ENCODE data around the gene ACVR1.
A peak's percentile ranks its signal among the peaks of the same experiment; 100 is the strongest.

ACVR1 gene

GRCh38 chr2:157800838-157801495 lies 75.2 kb downstream of the ACVR1 start:
- DNase-seq (ENCODE audit: low spot score): no peak
- Mint-ChIP-seq H3K4me1 (ENCODE audit: low read depth) (peaks cover 11% of the 10 kb centered on the region), H3K27me3 (ENCODE audit: low read depth) (no peaks in the 10 kb centered on the region), H3K9me3 (no peaks in the 10 kb centered on the region), H3K4me3 (no peak overlapping the region), H3K27ac (no peak overlapping the region), H3K36me3 (ENCODE audit: low read depth) (peaks cover 20% of the 10 kb centered on the region)

- H3K27me3 Mint-ChIP-seq (ENCODE audit: low read depth): no peaks in the 10 kb centered on the region
- DNase-seq (ENCODE audit: low spot score): no peak
- H3K4me3 Mint-ChIP-seq: no peak overlapping the region
- no peaks in the 10 kb centered on the region for H3K9me3 Mint-ChIP-seq
- H3K4me1 Mint-ChIP-seq (ENCODE audit: low read depth): peaks cover 15% of the 10 kb centered on the region
- H3K27ac Mint-ChIP-seq: no peak overlapping the region
- peaks cover 20% of the 10 kb centered on the region for H3K36me3 Mint-ChIP-seq (ENCODE audit: low read depth)
Observed at GRCh38 chr2:157793053-157793612, 83.0 kb downstream of the ACVR1 start.

- no peak overlapping the region for H3K27ac Mint-ChIP-seq
- H3K4me1 Mint-ChIP-seq (ENCODE audit: low read depth): peaks cover 17% of the 10 kb centered on the region
- no peak for DNase-seq (ENCODE audit: low spot score)
- H3K36me3 Mint-ChIP-seq (ENCODE audit: low read depth): peaks cover 15% of the 10 kb centered on the region
- no peak overlapping the region for H3K4me3 Mint-ChIP-seq
- no peaks in the 10 kb centered on the region for H3K9me3 Mint-ChIP-seq
- H3K27me3 Mint-ChIP-seq (ENCODE audit: low read depth): no peaks in the 10 kb centered on the region
Observed at GRCh38 chr2:157792335-157793052, 83.6 kb downstream of the ACVR1 start.

- no peak for DNase-seq (ENCODE audit: low spot score)
- peaks cover 14% of the 10 kb centered on the region for H3K36me3 Mint-ChIP-seq (ENCODE audit: low read depth)
- H3K9me3 Mint-ChIP-seq: no peaks in the 10 kb centered on the region
- no peak overlapping the region for H3K4me3 Mint-ChIP-seq
- H3K4me1 Mint-ChIP-seq (ENCODE audit: low read depth): peaks cover 19% of the 10 kb centered on the region
- H3K27ac Mint-ChIP-seq: no peak overlapping the region
- no peaks in the 10 kb centered on the region for H3K27me3 Mint-ChIP-seq (ENCODE audit: low read depth)
Observed at GRCh38 chr2:157790780-157791179, 85.3 kb downstream of the ACVR1 start.

GRCh38 chr2:157789933-157790511 lies 86.1 kb downstream of the ACVR1 start:
- Mint-ChIP-seq H3K9me3 (no peaks in the 10 kb centered on the region), H3K27me3 (ENCODE audit: low read depth) (no peaks in the 10 kb centered on the region), H3K27ac (no peak overlapping the region), H3K4me1 (ENCODE audit: low read depth) (peaks cover 22% of the 10 kb centered on the region), H3K36me3 (ENCODE audit: low read depth) (peaks cover 13% of the 10 kb centered on the region), H3K4me3 (no peak overlapping the region)
- DNase-seq (ENCODE audit: low spot score): no peak

- peaks cover 14% of the 10 kb centered on the region for H3K36me3 Mint-ChIP-seq (ENCODE audit: low read depth)
- no peak overlapping the region for H3K4me3 Mint-ChIP-seq
- no peaks in the 10 kb centered on the region for H3K27me3 Mint-ChIP-seq (ENCODE audit: low read depth)
- no peak for DNase-seq (ENCODE audit: low spot score)
- no peaks in the 10 kb centered on the region for H3K9me3 Mint-ChIP-seq
- peaks cover 29% of the 10 kb centered on the region for H3K4me1 Mint-ChIP-seq (ENCODE audit: low read depth)
- H3K27ac Mint-ChIP-seq: no peak overlapping the region
Observed at GRCh38 chr2:157789256-157789655, 86.9 kb downstream of the ACVR1 start.

- no peaks in the 10 kb centered on the region for H3K27me3 Mint-ChIP-seq (ENCODE audit: low read depth)
- DNase-seq (ENCODE audit: low spot score): no peak
- H3K36me3 Mint-ChIP-seq (ENCODE audit: low read depth): peaks cover 14% of the 10 kb centered on the region
- H3K9me3 Mint-ChIP-seq: no peaks in the 10 kb centered on the region
- H3K4me3 Mint-ChIP-seq: no peak overlapping the region
- peaks cover 37% of the 10 kb centered on the region for H3K4me1 Mint-ChIP-seq (ENCODE audit: low read depth)
- H3K27ac Mint-ChIP-seq: no peak overlapping the region
Observed at GRCh38 chr2:157788201-157788600, 87.9 kb downstream of the ACVR1 start.

GRCh38 chr2:157787364-157787938 lies 88.7 kb downstream of the ACVR1 start:
- no peak overlapping the region for H3K4me3 Mint-ChIP-seq
- H3K9me3 Mint-ChIP-seq: no peaks in the 10 kb centered on the region
- peaks cover 9% of the 10 kb centered on the region for H3K36me3 Mint-ChIP-seq (ENCODE audit: low read depth)
- peaks cover 40% of the 10 kb centered on the region for H3K4me1 Mint-ChIP-seq (ENCODE audit: low read depth)
- no peaks in the 10 kb centered on the region for H3K27me3 Mint-ChIP-seq (ENCODE audit: low read depth)
- no peak overlapping the region for H3K27ac Mint-ChIP-seq
- DNase-seq (ENCODE audit: low spot score): no peak

- H3K36me3 Mint-ChIP-seq (ENCODE audit: low read depth): peaks cover 9% of the 10 kb centered on the region
- no peaks in the 10 kb centered on the region for H3K27me3 Mint-ChIP-seq (ENCODE audit: low read depth)
- H3K4me3 Mint-ChIP-seq: no peak overlapping the region
- no peak for DNase-seq (ENCODE audit: low spot score)
- no peak overlapping the region for H3K27ac Mint-ChIP-seq
- no peaks in the 10 kb centered on the region for H3K9me3 Mint-ChIP-seq
- H3K4me1 Mint-ChIP-seq (ENCODE audit: low read depth): peaks cover 46% of the 10 kb centered on the region
Observed at GRCh38 chr2:157786663-157787363, 89.3 kb downstream of the ACVR1 start.

- Mint-ChIP-seq H3K4me1 (ENCODE audit: low read depth) (peaks cover 52% of the 10 kb centered on the region), H3K4me3 (no peak overlapping the region), H3K9me3 (no peaks in the 10 kb centered on the region), H3K27me3 (ENCODE audit: low read depth) (no peaks in the 10 kb centered on the region), H3K36me3 (ENCODE audit: low read depth) (peaks cover 9% of the 10 kb centered on the region), H3K27ac (no peak overlapping the region)
- no peak for DNase-seq (ENCODE audit: low spot score)
Observed at GRCh38 chr2:157785866-157786662, 90.1 kb downstream of the ACVR1 start.

GRCh38 chr2:157785200-157785599 lies 90.9 kb downstream of the ACVR1 start:
- Mint-ChIP-seq H3K27me3 (ENCODE audit: low read depth) (no peaks in the 10 kb centered on the region), H3K36me3 (ENCODE audit: low read depth) (peaks cover 15% of the 10 kb centered on the region), H3K4me1 (ENCODE audit: low read depth) (peaks cover 52% of the 10 kb centered on the region), H3K9me3 (no peaks in the 10 kb centered on the region), H3K4me3 (no peak overlapping the region), H3K27ac (no peak overlapping the region)
- no peak for DNase-seq (ENCODE audit: low spot score)

- H3K4me3 Mint-ChIP-seq: no peak overlapping the region
- no peaks in the 10 kb centered on the region for H3K27me3 Mint-ChIP-seq (ENCODE audit: low read depth)
- H3K36me3 Mint-ChIP-seq (ENCODE audit: low read depth): peaks cover 18% of the 10 kb centered on the region
- DNase-seq (ENCODE audit: low spot score): no peak
- no peaks in the 10 kb centered on the region for H3K9me3 Mint-ChIP-seq
- H3K27ac Mint-ChIP-seq: no peak overlapping the region
- peaks cover 49% of the 10 kb centered on the region for H3K4me1 Mint-ChIP-seq (ENCODE audit: low read depth)
Observed at GRCh38 chr2:157784823-157785175, 91.3 kb downstream of the ACVR1 start.

GRCh38 chr2:157784169-157784822 lies 91.8 kb downstream of the ACVR1 start:
- Mint-ChIP-seq H3K36me3 (ENCODE audit: low read depth) (peaks cover 23% of the 10 kb centered on the region), H3K27ac (peak overlapping the region; percentile 17), H3K4me1 (ENCODE audit: low read depth) (peaks cover 47% of the 10 kb centered on the region), H3K9me3 (no peaks in the 10 kb centered on the region), H3K4me3 (peak overlapping the region; percentile 11), H3K27me3 (ENCODE audit: low read depth) (no peaks in the 10 kb centered on the region)
- no peak for DNase-seq (ENCODE audit: low spot score)
